OCI-LY1 (cell line): ENCODE results near the gene ZBTB16.

Experiments
- EZH2 ChIP-seq: fragments of 200-600 bp; sonication (generic), shearing (Covaris generic); IDR thresholded peaks from 2 replicates; pipeline ENCODE4 v1.8.0; 2017; ENCODE audit warnings: borderline replicate concordance, mixed run types, mild to moderate bottlenecking, antibody characterized with exemption, low read length, moderate library complexity, mixed read lengths
- TF ChIP-seq, protein P1 (sequence below): fragments of 200-600 bp; sonication (generic), shearing (Covaris generic); IDR thresholded peaks from 2 replicates; pipeline ENCODE4 v1.5.1; 2017; ENCODE audit warnings: mild to moderate bottlenecking, antibody characterized with exemption, low read length, moderate library complexity, mixed read lengths

DNA sequence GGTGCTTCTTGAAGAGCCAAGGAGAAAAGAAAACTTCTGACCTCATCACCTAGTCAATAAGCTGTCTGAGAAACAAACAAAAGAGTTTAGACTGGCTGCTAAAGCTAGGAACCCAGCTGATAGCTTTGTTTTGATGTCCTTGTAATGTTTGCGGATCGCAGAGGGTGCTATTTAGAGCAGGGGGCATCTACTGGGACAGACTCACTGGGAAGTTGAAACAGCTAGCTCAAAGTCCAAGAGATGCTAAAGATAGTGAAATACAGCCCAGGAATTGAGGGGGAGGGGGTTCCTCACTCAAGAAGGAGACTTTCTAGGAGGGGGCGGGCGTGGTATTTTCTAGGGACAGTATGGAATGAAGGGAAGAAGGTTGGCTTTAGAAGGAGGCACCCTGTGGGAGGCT is 18.9 kb downstream of the ZBTB16 start:
- TF ChIP-seq, protein P1, sequence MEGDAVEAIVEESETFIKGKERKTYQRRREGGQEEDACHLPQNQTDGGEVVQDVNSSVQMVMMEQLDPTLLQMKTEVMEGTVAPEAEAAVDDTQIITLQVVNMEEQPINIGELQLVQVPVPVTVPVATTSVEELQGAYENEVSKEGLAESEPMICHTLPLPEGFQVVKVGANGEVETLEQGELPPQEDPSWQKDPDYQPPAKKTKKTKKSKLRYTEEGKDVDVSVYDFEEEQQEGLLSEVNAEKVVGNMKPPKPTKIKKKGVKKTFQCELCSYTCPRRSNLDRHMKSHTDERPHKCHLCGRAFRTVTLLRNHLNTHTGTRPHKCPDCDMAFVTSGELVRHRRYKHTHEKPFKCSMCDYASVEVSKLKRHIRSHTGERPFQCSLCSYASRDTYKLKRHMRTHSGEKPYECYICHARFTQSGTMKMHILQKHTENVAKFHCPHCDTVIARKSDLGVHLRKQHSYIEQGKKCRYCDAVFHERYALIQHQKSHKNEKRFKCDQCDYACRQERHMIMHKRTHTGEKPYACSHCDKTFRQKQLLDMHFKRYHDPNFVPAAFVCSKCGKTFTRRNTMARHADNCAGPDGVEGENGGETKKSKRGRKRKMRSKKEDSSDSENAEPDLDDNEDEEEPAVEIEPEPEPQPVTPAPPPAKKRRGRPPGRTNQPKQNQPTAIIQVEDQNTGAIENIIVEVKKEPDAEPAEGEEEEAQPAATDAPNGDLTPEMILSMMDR, result no peak
- no peak for TF ChIP-seq EZH2
